GM18907 (cell line): Measurements from ENCODE around the gene RIN3.

Source experiments
- ATAC-seq: cut with Tn5 transposase; IDR thresholded peaks from one replicate; pipeline ENCODE4 v1.9.1; 2021; ENCODE audit warnings: mild to moderate bottlenecking, moderate library complexity; ENCODE audit not compliant: unreplicated experiment

RIN3 gene

GRCh38 chr14:92733007-92733406, 219.4 kb downstream of the RIN3 start:
- no peak for ATAC-seq

- no peak for ATAC-seq
Measured at GRCh38 chr14:92734618-92735017, 221.0 kb downstream of the RIN3 start.

- ATAC-seq, result no peak
Measured at GRCh38 chr14:92735344-92735743, 221.8 kb downstream of the RIN3 start.

GRCh38 chr14:92737206-92737605, 223.6 kb downstream of the RIN3 start:
- ATAC-seq, result no peak

- no peak for ATAC-seq
Measured at GRCh38 chr14:92737619-92738188, 224.1 kb downstream of the RIN3 start.
